ENCODE measurements around the gene UBAC1.

Gene UBAC1, protein sequence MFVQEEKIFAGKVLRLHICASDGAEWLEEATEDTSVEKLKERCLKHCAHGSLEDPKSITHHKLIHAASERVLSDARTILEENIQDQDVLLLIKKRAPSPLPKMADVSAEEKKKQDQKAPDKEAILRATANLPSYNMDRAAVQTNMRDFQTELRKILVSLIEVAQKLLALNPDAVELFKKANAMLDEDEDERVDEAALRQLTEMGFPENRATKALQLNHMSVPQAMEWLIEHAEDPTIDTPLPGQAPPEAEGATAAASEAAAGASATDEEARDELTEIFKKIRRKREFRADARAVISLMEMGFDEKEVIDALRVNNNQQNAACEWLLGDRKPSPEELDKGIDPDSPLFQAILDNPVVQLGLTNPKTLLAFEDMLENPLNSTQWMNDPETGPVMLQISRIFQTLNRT

DNA sequence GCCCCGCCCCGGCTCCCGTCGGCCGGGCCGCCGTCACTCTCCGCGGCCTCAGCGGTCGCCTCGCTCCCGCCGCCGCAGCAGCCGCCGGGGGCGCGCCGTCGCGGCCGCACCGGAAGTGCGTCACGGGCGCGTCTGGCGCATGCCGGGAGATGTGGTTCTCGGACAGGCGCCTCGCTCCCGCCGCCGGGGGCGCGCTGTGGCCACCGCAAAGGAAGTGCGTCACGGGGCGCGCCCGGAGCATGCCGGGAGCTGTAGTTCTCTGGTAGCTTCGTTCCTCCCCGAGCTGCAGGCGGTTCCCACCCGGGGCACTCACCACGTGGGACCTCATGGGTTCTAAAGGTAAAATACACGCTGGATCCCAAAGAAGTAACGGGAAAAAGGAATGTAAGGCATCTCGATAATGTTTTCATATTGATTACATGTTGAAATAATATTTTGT lies at the start of gene UBAC1:
Gene UBAC1, minus strand, starts transcription at position 97 of the 439 bp plus-strand sequence. CDS start 211 bp downstream, outside the sequence.
- DNase-seq (ENCODE audit: low read depth), result peak; percentile 94

DNA sequence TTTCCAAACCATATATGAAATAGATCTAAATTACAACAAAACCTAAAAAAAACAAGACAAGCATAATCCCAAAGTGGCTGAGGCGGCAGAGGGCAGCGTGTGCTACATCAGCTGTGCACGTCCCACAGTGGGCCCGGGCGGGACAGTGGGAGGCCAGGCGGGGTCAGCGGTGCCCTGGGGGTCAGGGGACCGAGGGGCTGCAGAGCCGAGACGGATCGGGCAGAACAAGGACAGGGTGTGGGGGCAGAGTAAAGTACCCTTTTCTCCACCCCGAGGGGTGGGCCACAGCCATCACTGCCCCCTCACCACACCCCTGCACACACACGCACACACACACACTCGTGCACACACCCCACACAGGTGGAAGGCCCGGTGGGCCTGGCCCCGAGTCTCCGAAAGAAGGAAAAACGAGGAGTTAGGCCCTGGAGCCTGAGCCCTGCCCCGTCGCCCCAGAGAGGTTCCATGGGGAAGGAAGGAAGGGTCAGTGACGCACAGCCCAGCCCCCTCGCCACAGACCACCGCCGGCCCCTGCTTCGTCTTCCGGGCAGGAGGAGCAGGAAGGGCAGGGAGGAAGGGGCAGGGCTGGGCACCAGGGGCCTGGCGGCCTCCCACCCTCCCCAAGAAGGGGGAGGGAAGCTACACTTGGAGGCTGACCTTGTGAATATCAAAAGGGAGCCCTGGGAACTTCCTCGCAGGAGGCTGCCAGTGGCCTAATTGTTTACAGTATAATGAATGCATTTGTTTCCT lies 49.6 kb upstream of the UBAC1 start:
- peak; percentile 90 for DNase-seq (ENCODE audit: low read depth)

DNA sequence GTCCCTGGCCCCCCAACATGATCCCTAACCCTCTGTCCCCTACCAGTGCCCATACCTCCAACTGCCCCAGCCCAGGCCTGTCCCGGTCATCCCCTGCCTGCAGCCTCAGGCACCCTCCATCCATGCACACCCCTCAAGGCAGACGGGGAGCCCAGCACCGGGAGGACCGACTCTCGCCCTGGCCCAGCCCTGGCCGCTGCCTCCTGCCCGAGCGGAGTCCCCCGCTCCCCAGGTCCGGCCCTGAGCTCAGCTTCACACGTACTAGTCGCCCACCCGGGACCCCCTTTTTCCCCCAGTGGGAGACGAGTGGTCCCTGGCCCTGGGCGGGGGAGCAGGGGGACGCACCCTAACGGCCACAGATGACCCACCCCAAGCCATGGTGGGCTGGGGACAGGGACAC lies 49.0 kb upstream of the UBAC1 start:
- DNase-seq (ENCODE audit: low read depth), result no peak

DNA sequence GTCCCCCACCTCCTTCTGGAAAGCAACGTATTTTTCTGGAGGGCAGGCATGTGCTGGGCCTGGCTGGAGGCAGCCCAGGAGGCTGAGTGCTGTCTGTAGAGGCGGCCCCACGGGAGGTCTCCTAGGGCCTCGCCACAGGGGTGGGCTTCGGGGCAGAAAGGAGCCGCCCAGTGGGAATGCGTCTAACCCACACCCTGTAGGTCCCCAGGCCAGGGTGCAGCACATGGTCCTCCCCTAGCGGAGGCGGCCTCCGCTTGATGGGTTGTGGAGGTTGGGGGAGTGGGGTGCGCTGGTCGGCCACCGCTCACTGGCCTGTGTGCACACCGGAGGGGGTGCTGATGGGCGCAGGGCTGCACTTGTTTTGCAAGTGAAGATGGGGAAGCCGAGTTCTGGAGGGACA lies 48.3 kb upstream of the UBAC1 start:
- DNase-seq (ENCODE audit: low read depth), result no peak

DNA sequence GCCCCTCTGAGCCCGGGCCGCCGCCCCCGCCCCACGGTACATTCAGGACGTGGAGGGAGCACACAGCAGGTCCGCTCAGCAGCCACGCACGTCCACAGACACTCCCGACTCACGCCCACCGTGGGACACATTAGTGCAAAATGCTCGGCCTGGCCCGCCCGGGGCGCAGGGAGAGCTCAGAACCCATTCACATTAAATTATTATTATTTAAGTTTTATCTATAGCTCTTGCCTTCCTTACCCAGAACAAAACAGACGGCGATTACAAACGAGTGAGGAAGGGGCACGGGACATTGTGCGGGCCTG lies 47.5 kb upstream of the UBAC1 start:
- DNase-seq (ENCODE audit: low read depth), result no peak

DNA sequence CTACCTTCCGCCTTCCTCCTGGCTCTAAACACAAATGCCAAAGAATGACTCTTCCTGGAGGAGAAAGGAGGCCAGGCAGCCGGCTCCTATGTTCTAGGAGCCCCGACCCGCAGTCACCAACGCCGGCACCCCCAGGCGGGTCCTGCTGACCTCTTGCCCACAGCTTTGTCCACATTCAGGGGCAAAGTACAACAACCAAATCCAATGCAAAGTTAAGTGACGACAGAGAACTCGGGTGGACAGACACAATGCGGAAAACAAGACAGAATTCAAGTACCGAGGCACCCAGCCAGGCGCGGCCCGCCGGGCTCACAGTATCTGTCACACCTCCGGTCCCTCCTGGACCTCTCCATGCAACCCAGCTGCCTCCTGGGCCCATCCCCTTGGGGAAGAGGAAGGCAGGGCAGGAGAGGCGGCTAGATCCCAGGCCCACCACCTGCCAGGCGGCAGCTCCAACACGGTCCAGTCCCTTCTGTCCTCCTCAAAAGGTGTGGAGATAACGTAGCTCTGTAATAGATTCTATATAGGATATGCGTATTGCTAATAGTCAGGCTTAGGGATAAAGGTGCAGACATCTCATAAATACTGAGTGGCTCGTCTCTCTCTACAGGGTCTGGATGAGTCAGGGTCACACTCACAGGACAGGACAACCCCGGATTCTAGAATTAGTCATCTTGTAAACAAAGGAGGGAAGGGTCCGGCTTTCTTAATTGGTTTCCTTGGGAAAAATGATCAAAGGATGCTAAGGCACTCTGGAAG lies 46.9 kb upstream of the UBAC1 start:
- DNase-seq (ENCODE audit: low read depth), result no peak

DNA sequence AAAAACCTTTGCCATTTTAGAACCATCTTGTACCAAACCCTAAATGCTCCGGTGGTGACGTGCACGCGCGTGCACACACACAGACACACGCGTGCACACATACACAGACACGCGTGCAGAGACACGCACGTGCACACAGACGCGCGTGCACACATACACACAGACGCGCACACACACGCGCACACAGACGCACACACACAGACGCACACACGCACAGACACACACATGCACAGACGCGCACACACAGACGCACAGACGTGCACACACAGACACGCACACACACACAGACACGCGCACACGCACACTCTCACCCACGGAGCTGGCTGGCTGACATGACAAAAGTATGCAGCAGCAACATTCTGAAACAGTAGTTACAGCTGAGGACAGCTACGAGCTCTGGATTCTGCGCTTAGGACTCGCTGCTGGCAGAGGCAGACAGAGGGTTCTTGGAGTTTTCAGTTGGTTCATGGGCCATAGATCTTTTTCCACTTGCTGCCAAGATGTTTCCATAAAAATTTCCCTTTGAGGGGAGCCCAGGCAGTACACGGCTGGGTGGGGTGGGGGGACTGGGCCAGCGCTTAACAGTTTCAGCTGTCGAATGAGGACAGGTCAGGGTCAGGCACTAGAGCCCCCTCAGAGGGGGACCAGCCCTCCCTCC lies 46.2 kb upstream of the UBAC1 start:
- DNase-seq (ENCODE audit: low read depth), result no peak

DNA sequence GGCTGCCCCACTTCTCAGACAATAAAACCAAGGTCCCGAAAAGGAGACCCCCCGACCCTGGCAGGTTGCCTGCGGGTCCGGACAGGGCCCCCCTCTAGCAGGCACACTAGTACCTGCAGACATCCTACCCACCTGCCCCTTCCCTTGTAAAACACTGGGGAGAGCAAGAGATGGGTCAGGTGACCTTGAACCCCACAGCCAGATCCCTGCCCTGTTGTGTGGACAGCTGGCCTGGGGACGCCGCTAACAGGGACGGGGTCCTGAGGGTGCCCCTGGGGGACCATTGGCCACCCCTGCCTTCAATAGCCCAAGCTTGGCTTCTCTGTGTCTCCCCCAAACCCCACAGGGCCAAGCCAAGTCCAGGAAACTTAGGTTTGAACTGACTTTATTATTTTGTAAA lies 45.0 kb upstream of the UBAC1 start:
- no peak for DNase-seq (ENCODE audit: low read depth)

DNA sequence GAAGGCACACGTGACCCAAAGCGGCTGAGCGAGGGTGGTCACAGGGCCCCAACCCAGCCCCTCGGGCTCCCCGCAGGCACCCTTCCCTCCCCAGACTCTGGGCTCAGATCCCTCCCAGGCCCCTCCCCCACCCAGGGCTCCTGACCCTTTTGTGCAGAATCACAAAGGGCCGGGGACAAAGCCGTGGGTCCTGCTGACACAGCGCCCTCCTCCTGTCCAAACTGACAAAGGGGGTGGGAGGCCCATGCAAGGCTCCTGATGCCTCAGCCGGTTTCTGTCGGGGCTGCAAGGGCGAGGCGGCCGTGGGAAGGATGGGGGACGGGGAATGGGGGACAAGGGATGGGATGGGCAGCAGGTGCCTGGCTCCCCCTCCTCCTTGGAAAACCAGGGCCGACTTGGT lies 43.5 kb upstream of the UBAC1 start:
- no peak for DNase-seq (ENCODE audit: low read depth)

DNA sequence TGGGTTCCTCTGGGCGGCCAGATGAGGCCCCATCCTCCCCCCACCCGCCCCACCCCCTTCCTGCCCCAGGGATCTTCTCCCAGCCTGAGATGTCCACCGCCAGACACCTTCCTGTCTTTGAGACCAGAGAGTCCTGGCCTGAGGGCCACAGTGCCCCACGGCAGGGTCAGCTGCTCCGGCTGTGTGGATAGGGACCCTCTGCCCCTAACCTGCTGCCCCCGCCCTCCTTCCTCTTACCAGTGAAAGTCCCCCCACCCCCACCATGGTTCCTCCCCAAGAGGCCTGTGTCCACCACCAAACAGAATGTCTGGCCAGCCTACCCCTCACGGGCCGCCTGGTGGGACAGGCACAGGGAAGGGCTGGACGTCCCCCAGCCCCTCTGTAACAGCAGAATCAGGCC lies 43.0 kb upstream of the UBAC1 start:
- DNase-seq (ENCODE audit: low read depth), result no peak

DNA sequence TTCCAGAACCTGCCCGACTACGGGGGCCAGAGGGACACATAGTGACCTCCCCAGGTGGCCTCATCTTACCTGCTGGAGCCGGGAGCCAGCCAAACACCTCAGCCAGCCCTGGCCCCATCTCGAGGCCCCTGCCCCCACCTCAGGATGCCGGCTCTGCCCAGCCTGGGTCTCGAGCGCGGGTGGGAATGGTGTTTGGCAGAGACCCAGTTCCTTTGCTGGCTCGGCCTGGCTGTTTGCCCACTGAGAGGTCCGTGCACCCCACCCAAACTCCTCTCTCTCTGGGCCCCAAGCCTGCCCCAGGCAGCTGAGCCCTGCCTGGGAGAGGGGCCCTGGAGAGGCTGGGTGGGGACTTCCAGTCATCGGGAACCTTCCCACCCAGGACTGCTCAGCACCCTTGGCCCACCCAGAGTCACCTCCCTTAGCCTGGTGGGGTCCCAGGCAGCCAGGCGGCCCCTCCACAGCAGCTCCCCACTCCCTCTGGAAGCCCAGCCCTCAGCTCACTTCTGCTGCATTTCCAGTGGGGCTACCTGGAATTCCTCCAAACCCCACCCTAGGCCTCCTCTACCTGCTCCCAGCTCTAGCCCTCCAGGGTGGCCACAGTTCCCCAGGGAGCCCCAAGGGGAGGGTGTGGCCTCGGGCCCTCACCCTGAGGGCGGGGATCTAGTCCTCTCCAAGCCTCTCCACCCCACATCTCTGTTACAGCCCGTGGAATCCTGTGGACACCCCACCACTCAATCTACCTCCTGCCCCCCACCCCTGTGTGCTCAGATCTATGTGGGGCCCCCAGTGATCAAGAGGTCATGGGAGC lies 42.4 kb upstream of the UBAC1 start:
- no peak for DNase-seq (ENCODE audit: low read depth)

DNA sequence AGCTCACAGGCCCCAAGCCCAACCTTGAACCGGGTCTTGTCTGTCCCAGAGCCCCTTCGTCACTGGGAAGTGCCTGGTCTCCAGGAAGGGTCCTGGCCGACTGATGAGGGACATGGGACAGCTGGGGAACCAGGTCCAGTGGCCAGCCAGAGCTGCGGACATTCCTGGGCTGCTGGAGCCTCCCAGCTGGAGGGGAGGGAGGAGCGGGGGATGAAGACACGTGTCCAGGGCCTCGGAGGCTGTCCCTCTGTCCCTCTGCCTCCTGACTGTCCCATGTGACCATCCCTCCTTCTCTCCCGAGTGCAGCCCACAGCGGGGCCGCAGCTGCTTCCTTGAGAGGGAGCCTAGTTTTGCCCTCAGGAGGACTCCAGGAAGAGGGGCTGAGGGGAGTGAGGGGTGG lies 41.7 kb upstream of the UBAC1 start:
- no peak for DNase-seq (ENCODE audit: low read depth)

DNA sequence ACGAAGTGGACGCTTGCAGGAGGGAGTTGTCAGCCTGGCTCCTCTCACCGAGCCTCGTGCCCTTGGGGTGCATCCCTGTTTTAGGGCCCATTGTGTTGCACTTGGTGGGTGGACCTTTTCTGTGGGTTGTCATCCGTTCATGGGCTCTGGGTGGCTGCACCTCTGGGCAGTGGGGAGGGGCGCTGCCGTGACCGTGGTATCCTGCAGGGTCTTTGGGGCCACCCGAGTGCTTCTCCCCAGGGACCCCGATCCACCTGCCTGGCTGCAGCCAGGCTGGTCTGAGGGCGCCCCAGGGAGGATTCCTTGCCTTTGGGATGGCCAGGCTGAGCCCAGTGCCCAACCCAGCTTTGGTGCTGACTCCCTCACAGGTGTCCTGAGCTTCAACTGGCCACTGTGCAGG lies 41.0 kb upstream of the UBAC1 start:
- DNase-seq (ENCODE audit: low read depth), result no peak

DNA sequence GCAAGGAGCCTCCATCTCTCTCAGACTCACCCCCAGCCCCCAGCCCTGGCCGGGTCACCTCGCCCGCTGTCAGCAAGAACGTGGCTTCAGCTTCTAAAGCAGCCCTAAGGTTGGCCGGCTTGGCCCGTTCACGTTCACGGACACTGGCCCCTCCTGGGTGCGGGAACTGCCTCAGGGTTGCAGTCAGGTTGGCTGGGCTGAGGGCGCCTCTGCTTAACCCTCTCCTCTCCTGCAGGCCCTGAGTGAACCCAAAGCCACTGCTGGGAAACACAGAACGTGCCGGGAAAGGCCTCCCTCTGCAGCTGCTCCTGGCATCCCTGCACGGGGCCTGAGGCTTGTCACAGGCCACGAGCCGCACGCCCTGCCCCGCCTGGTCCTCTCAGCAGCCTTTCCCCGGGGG lies 40.1 kb upstream of the UBAC1 start:
- DNase-seq (ENCODE audit: low read depth), result no peak

DNA sequence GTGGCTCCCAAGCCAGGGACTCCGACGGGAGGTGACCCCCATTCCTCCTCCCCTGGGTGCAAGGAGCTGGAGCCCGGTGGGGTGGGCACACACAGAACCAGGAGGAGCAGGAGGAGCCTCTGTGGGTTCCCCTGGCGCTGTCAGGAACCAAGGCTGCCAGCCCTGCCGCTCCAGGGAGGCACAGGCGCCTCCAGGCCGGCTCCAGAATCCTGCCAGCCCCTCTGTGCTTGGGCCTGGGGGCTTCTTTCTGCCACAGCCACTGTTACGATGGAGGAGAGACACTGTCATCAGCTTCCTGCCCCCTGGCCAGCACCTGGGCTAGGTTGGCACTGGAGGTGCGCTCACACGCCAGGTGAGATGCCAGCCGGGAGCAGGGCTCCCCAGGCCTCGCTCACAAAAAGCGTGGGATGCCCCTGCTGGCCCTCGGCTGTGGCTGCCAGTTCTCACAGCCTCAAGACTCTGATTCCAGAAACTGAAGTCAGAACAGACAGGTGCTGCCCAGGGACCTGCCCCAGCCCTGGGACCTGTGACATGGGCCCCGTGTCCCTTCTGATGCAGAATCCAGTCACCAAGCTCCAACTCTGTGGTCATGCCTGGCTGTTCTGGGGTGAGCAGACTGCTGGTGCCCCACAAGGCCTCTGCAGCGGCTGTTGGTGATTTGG lies 37.4 kb upstream of the UBAC1 start:
- DNase-seq (ENCODE audit: low read depth), result no peak

DNA sequence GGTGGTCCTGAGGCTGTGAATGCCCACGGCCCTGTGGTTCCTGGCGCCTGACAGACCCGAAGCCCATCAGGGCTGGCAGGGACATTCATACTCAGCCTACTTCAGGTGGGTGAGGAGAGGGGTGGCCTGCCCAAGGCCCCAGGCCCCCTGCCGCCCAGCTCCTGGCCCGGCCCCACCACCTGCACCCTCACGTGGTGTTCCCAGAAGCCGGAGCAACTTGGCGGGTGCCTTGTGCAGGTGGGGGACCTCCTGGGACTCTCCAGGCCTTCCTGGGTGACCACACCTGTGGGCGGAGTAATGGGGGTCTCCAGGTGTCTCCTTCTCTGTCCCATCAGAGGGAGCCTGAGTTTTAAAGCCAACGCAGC lies 36.8 kb upstream of the UBAC1 start:
- DNase-seq (ENCODE audit: low read depth), result no peak

DNA sequence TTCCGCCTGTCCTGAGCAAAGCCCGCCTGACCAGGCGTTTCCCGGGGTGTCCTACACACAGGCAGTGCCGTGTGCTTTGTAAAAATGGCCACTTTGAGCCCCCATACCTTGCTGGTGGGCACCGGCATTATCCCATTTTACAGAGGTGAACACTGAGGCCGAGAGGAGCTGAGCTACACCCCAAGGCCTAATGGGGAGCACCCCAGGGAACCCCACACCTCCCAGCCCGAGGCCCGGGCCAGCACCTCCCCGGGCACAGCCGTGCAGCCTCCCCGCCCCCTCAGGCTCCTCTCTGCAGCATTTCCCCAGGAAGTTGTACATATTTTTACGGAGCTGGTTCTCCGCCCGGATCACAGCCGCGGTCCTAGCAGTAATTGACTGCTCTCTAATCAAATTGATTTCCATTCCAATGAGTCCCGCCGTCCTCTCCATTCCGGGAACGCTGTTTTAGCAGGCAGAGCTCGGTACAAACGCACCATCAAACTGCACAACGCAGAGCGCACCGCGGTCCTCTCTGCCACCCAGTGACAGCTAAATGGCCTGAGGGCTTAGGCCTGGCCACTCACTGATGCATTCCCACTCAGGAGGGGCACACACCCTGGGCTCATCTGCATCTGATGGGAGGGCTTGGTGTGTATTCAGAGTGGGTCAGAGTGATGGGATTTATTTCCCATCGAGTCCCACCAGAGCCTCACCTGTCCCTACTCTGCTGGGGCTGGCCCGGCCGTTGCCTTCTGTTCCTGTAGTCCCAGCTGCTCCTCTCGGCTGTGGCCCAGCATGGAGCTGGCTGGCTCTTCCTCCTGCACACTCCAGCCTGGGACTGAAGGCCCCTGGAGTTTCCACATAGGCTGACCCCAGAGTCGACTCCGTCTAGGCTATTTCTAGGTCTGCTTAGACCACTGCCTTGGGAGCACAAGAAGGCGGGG lies 36.2 kb upstream of the UBAC1 start:
- no peak for DNase-seq (ENCODE audit: low read depth)

DNA sequence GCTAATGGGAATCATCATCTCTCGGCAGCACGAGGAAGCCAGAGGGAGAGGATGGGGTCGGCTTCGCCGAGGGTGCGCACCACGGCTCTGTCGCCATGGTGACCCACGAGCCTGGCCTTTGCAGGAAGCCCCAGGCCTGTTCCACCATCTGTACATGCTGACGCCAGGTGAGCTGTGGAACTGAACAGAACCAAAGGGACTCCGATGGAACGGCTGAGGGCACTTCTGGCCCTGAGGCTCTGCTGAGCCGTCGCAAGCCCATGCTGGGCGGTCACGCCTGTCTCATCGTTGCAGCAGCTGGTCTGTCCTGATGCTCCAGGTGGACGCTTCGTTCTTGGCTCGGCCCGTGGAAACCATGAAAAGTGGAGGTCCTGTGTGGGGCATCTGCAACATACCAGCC lies 34.6 kb upstream of the UBAC1 start:
- DNase-seq (ENCODE audit: low read depth), result no peak

DNA sequence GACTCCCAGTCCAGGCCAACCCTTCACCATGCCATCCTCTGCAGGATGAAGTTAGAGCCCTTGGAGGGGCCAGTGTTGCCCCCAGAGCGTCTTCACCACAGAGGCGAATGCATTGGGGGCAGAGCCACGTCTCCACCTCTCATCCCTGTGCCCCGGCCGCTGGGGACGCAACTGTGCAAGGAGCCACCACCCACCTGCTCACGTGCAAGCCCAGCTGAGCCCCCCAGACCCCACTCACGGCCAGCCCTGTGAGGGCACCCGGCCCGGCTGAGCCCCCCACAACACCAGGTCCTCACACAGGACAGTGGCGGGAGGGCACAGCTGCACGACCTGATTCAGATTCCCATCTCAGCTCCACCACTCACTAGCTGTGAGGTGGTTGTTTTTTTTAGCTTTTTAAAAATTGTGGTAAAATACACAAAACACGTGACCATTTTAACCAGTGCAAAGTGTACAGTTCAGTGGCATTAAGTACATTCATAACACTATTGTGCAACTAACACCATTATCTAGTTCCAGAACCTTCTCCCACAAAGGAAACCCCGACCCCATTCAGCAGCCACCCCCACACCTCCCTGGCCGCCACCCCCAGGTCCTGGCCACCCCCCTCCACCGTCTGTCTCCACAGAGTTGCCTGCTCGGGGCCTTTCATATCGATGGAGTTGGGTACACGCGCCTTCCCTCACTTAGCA lies 33.5 kb upstream of the UBAC1 start:
- no peak for DNase-seq (ENCODE audit: low read depth)

Measured in CMK (cell line).